Neutrophil (primary cell): ENCODE data around the gene USP31.

ENCODE experiments used
- H3K27ac ChIP-seq: fragments of 200-600 bp; sonication (generic); 2 replicates; pipeline ENCODE4 v1.5.1; 2016; ENCODE audit warnings: mild to moderate bottlenecking, moderate library complexity
- H3K27me3 ChIP-seq: fragments of 200-600 bp; sonication (generic); 2 replicates; pipeline ENCODE4 v1.6.0; 2016; ENCODE audit warnings: mild to moderate bottlenecking
- H3K36me3 ChIP-seq: fragments of 200-600 bp; sonication (generic); 2 replicates; pipeline ENCODE4 v1.5.1; 2017
- H3K4me1 ChIP-seq, 2 experiments: fragments of 200-600 bp in 1 of 2; sonication (generic) in 1 of 2; 1 replicate in 1 of 2; 2 replicates in 1 of 2; pipeline versions ENCODE4 v1.5.1 to v1.6.1; 2013 to 2016; ENCODE audit warnings: low read depth in 1 of 2, low read length in 1 of 2, mild to moderate bottlenecking in 1 of 2, moderate library complexity in 1 of 2; ENCODE audit not compliant: control insufficient read depth in 1 of 2, insufficient read depth in 1 of 2
- H3K4me3 ChIP-seq, 2 experiments: fragments of 200-600 bp in 1 of 2; sonication (generic) in 1 of 2; 1 replicate in 1 of 2; 2 replicates in 1 of 2; pipeline ENCODE4 v1.5.1; 2013 to 2016; ENCODE audit warnings: low read depth in 1 of 2, low read length in 1 of 2, mild to moderate bottlenecking in 1 of 2, moderate library complexity in 1 of 2
- H3K9me3 ChIP-seq: fragments of 200-600 bp; sonication (generic); 2 replicates; pipeline ENCODE4 v1.5.1; 2016
- TF ChIP-seq, protein P1 (sequence below): fragments of 200-600 bp; sonication (generic); IDR thresholded peaks from 2 replicates; pipeline ENCODE4 v1.5.1; 2016; ENCODE audit warnings: antibody characterized with exemption

USP31 gene

GRCh38 chr16:23059433-23059832 lies 89.8 kb downstream of the USP31 start:
- Histone ChIP-seq H3K4me1 (no peaks in the 10 kb centered on the region), H3K36me3 (no peaks in the 10 kb centered on the region), H3K4me3 (no peak overlapping the region), H3K9me3 (no peaks in the 10 kb centered on the region), H3K27me3 (peaks cover 24% of the 10 kb centered on the region), H3K27ac (no peak overlapping the region)
- TF ChIP-seq, protein P1, sequence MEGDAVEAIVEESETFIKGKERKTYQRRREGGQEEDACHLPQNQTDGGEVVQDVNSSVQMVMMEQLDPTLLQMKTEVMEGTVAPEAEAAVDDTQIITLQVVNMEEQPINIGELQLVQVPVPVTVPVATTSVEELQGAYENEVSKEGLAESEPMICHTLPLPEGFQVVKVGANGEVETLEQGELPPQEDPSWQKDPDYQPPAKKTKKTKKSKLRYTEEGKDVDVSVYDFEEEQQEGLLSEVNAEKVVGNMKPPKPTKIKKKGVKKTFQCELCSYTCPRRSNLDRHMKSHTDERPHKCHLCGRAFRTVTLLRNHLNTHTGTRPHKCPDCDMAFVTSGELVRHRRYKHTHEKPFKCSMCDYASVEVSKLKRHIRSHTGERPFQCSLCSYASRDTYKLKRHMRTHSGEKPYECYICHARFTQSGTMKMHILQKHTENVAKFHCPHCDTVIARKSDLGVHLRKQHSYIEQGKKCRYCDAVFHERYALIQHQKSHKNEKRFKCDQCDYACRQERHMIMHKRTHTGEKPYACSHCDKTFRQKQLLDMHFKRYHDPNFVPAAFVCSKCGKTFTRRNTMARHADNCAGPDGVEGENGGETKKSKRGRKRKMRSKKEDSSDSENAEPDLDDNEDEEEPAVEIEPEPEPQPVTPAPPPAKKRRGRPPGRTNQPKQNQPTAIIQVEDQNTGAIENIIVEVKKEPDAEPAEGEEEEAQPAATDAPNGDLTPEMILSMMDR = no peak

DNA sequence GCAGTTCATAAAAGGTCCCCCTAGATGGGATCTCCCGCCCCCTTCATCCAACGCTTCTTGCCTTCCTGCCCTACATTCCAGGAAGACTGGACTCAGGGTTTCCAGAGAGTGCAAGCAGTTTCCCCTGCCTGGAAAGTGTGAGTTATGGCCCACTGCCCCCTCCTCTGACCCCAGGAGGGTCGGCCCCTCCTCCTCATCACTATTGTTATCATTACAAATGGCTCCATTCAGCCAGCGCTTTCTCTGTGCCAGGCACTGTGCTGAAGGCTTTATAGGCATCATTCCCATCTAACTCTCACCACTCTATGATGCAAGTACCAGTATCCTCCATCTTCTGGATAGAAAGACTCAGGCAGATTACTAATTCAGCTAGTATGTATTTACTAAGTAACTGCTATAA lies 90.7 kb downstream of the USP31 start:
- Histone ChIP-seq H3K27me3 (peaks cover 24% of the 10 kb centered on the region), H3K4me3 (no peak overlapping the region), H3K27ac (no peak overlapping the region), H3K36me3 (no peaks in the 10 kb centered on the region), H3K9me3 (no peaks in the 10 kb centered on the region), H3K4me1 (no peaks in the 10 kb centered on the region)
- TF ChIP-seq, protein P1 = no peak

DNA sequence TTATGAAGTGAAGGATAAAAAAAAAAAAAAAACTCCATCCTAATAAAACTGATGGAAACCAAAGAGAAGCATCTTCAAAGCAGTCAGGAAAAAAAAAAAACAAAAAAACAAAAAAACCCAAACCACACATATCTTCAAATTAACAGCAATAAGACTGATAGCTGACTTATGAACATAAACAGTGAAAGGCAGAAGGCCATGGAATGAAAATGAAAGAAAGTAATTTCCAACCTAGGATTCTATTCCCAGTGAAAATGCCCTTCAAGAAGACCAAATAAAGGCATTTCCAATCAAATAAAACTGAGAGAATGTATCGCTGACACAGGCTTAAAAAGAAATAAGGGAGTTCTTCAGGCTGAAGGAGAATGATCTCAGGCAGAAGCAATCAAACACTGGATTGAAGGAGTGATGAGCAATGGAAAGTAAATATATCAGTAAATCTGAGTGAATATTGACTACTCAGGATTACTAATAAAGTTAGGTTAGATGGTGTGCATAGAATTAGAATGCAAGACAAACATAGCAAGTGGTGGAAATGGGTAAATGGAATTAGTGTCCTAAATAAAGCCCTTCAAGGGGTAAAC lies 92.1 kb downstream of the USP31 start:
- Histone ChIP-seq H3K4me1 (no peaks in the 10 kb centered on the region), H3K9me3 (no peaks in the 10 kb centered on the region), H3K4me3 (no peak overlapping the region), H3K27me3 (peaks cover 36% of the 10 kb centered on the region), H3K27ac (no peak overlapping the region), H3K36me3 (no peaks in the 10 kb centered on the region)
- TF ChIP-seq, protein P1 = no peak

- Histone ChIP-seq H3K27me3 (peaks cover 49% of the 10 kb centered on the region), H3K4me1 (no peaks in the 10 kb centered on the region), H3K4me3 (no peak overlapping the region), H3K36me3 (no peaks in the 10 kb centered on the region), H3K9me3 (no peaks in the 10 kb centered on the region), H3K27ac (no peak overlapping the region)
- TF ChIP-seq, protein P1 = no peak
Observed at GRCh38 chr16:23055481-23055880, 93.8 kb downstream of the USP31 start.

DNA sequence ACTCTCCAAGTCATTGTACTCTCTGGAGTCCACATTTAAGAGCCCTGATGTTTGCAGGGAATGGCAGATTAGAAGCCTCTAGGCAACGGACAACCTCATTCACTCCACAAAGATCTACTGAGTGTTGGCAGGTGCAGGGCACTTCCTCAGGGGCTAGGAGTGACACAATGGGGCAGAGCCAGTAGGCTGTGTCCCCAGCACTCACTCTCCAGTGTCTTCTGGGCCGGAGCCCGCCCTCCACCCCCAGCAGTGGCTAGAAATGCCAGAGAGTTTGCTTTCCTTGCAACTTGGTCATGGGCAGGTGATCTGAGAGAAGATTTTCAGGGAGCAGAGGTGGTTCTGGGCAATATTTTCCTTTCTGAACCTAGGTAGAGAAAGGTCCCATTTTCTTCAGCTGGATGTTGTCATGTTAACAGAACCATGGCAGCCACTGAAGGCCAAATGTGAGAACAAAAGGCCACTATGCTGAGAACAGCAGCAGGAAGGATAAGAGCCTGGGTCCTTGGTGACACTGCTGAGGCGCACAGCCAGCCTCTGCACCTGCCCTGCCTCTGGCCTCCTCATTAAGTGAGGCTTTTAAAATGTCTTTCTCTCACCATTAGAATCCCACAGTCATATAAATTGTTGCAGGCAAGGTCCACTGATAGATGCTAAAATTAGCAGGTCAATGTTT lies 96.2 kb downstream of the USP31 start:
- no peak overlapping the region for H3K27ac ChIP-seq
- TF ChIP-seq, protein P1 = no peak
- no peaks in the 10 kb centered on the region for H3K9me3 ChIP-seq
- no peaks in the 10 kb centered on the region for H3K36me3 ChIP-seq
- H3K4me1 ChIP-seq = no peaks in the 10 kb centered on the region
- H3K4me3 ChIP-seq = no peak overlapping the region
- peaks cover 54% of the 10 kb centered on the region for H3K27me3 ChIP-seq
